GM12801 (cell line): ENCODE measurements around the gene LOXL3.

ENCODE experiments used
- CTCF ChIP-seq: IDR thresholded peaks from one replicate; pipeline ENCODE4 v1.5.1; 2011; ENCODE audit warnings: control low read depth; ENCODE audit not compliant: insufficient read length; ENCODE audit errors: extremely low read depth

Gene LOXL3

GRCh38 chr2:74528600-74529356 lies 25.0 kb downstream of the LOXL3 start:
- TF ChIP-seq CTCF = no peak

GRCh38 chr2:74527741-74528140 lies 26.0 kb downstream of the LOXL3 start:
- TF ChIP-seq CTCF = no peak

- TF ChIP-seq CTCF = no peak
Measured at GRCh38 chr2:74526649-74527230, 27.0 kb downstream of the LOXL3 start.

GRCh38 chr2:74525717-74526648 lies 27.8 kb downstream of the LOXL3 start, which contains the start of gene DQX1:
TSS of gene DQX1 (minus strand) at chr2:74526231. CDS start at chr2:74525729, 502 bp downstream.
- TF ChIP-seq CTCF = no peak

GRCh38 chr2:74524955-74525716 lies 28.6 kb downstream of the LOXL3 start:
- TF ChIP-seq CTCF = no peak

- no peak for TF ChIP-seq CTCF
Measured at GRCh38 chr2:74524005-74524404, 29.7 kb downstream of the LOXL3 start.
